ELR (cell line): ENCODE results near the gene ZEB2.
A peak's percentile ranks its signal among the peaks of the same experiment; 100 is the strongest.

Experiments used
- DNase-seq: peaks from one replicate; pipeline ENCODE4 v3.0.0-alpha.2; 2015; ENCODE audit warnings: low read depth

Gene ZEB2

GRCh38 chr2:144424559-144425240 is 95.2 kb downstream of the ZEB2 start:
- DNase-seq, result no peak

DNA sequence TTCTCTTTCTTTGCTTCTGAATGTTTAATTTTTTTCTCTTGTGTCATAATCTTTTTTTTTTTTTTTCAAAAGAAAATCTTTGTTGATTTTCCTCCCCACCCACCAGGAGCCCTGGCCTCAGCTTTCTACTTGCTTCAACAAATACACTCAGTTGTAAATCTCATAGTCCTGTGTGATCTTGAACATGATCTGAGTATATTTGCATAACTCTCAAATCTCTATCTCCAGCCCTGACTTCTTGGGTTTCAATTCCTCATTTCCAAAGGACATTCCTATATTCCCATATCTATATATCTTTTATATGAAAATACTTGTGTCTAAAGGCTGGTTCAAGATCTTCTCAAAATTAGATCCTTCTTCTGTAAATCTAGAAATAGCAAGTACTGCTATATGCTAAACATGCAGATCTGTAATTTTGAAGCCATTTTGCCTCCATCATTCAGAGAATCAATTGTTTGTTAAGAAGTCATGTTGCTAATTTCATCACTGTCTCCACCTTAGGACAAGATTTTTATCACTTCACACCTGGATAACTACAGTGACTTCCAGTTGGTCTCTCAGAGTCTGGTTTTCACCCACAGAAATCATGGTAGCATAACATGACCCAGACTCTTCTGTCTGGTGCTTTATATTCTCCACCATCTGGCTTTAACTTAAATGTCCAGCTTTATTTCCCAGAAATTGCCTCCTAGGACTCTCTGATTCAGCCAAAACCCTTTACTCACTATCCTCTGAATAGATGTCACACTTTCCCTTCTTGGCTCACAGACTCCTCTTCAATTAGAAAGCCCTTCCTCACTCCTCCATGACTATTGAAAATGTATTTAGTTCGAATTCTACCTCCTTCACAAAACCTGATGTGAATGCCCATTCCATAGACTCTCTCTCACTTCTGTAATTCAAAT is 98.1 kb downstream of the ZEB2 start:
- no peak for DNase-seq

DNA sequence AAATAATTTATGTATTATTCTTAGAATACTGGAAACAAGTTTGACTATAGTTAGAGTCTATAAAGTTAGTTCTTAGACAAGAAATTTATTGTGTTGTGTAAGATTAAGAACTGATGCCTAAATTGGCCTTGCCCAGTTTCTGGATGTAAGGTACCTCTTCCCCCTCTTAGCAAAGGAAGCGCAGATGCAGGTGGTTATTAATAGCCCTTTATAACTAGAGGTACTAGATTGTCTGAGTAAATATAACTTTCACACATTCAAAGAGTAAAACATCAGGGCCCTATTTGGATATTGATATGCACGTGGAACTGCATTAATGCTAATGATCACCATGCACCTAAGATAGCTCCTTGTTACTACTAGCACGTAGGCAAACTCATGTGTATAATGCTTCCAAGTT is 100.7 kb downstream of the ZEB2 start:
- DNase-seq, result no peak

DNA sequence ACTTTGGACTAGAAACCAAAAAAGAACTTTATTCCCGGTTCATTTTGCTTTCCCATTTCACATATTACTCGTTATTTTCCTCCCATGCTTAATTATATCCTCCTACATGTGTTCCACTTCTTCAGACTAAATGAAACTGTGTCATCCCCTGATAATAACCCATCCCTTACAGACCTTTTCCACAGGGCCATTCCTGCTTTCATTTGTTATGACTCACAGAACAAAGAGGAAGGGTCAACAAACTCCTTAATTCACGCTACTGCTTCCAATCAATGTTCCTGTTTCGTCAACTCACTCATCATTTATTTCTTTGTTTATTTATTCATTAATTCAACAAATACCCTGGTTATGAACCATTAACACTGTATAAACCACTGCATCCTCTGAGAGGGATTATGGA is 104.5 kb downstream of the ZEB2 start:
- no peak for DNase-seq

- peak; percentile 91 for DNase-seq
Observed at GRCh38 chr2:144414324-144414845, 105.5 kb downstream of the ZEB2 start.

DNA sequence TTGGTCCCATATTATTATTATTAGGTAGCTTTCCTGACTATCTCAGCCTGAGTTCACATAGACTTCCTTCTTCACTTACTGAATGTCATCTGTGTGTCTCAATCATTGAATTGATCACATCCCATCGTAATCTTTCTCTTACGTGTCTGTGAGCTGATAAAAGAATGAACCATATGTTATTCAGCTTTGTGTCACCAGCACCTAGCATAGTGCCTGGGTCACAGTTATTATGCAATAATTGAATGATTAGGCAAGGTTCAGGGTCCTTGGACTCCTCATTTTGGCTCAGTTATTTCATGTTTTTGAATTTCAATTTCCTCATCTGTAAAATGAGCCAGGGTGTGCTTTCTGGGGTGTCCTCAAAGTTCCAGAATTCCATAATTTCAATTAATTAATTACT is 107.2 kb downstream of the ZEB2 start:
- peak; percentile 14 for DNase-seq

DNA sequence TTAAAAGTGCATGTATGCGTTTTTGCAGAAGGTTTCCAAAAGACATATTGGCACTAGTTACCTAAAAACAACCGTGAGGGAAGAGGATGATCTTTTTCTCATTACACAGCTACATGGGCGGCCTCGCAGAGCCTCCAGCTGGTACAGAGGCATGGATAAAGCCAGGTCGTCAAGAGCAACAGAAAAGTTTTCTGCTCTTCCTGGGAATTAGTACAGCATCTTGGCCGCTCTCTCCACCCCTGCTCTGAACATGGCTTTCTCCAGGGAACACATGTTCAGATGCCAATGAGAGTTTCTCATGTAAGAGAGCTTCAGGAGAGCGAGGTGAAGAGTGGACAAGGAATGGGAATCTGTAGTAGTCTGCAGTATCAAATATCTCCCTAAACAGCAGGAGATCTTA is 108.4 kb downstream of the ZEB2 start:
- no peak for DNase-seq

DNA sequence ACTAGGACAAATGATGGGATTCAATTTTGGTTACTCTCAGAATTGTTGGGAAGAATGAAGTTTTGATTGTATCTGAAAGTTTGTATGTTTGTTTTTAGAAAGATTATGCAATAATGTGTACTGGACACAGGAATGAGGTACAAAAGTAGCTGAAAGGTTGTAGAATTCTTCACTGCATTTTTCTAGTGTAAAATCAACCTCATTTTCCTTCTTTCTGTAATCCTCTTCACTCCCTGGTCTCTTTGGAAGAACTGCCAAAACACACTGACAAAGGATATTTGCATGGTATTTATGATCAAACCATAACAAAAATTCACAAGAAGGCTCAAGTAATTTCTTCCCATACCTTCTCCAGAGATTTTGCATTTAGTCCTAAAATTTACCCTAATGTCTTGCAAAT is 110.7 kb downstream of the ZEB2 start:
- no peak for DNase-seq

GRCh38 chr2:144407262-144407661 is 112.7 kb downstream of the ZEB2 start:
- no peak for DNase-seq

GRCh38 chr2:144405982-144406788 is 113.7 kb downstream of the ZEB2 start:
- DNase-seq, result no peak

DNA sequence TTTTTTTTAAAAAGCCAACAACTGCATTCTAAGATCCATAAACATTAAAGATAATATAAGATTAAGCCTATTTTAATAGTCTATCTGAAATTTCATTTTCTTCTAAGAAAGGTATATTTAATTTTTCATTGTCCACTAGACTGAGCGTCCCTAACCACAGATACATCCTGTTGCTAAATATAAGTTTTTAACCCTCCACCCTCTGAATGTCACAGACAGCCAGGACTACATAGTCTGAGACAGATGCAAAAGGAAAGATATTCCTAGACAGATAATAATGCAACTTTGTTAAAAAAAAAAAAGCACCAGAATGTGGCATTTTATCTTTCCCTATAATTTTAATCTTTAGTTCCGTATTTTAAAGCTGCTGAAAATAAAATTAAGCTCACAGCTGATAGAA is 114.6 kb downstream of the ZEB2 start:
- DNase-seq, result no peak

- DNase-seq, result no peak
Observed at GRCh38 chr2:144404586-144405314, 115.2 kb downstream of the ZEB2 start.

- DNase-seq, result no peak
Observed at GRCh38 chr2:144403933-144404332, 116.0 kb downstream of the ZEB2 start.

DNA sequence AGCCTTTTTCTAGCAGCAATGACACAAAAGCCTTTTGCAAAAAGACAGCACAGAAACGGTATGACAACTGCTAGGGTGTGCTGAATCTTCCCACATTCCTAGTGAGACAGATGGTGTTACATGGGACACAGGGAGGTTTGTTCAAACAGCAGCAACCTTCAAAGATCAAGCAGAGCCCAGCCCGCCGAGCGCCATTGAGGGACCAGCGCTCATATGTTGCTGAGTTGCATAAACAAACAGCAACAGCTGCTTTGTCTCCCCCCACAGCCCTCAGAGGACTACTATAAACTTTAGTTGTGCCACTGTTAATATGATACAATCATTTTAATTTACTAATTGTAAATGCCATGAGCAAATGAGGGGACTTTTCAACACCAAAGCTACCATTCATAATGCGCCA is 117.7 kb downstream of the ZEB2 start:
- no peak for DNase-seq

DNA sequence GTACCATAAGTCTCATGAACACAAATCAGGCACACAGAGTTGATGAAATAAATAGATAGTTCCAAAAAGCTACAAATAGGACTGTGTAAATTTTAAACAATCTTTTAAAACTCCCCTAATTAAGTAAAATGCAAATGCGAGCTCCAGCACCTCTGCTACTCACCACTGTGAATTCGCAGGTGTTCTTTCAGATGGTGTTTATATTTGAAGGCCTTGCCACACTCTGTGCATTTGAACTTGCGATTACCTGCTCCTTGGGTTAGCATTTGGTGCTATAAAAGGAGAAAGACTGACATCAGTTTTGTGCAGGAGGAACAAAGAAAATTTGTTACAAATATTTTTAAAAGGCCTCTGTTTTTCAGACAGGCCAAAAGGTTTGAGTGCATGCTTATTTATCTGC is 118.9 kb downstream of the ZEB2 start:
- no peak for DNase-seq

- no peak for DNase-seq
Observed at GRCh38 chr2:144396318-144396717, 123.6 kb downstream of the ZEB2 start.

DNA sequence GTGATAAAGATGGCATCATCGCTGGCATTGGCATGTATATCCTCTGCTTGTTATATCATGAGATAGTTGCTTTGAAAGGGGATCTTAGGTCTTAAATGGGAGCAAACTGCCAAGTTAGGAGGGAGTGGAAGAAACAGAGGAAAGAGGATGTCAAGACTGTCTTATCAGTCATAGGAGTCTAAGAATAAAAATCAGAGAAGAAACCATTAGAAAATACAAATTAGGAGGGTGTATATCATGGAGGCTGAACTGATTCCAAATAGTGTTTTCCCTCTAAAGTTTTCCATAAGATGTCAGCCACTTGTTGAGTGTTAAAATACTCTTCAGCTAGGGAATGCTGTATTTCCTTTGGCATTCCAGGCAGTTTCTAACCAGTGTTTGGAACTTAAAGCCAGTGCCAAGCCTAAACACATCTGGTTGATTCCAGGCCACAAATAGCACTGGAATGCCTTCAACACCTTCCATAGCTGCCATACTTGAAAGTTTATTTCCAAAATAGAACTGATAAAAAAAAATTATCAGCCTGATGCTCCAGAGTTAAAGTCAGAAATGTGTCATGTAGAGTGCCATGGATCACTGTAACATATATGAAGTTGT is 129.4 kb downstream of the ZEB2 start:
- no peak for DNase-seq

- DNase-seq, result no peak
Observed at GRCh38 chr2:144389930-144390311, 130.0 kb downstream of the ZEB2 start.

DNA sequence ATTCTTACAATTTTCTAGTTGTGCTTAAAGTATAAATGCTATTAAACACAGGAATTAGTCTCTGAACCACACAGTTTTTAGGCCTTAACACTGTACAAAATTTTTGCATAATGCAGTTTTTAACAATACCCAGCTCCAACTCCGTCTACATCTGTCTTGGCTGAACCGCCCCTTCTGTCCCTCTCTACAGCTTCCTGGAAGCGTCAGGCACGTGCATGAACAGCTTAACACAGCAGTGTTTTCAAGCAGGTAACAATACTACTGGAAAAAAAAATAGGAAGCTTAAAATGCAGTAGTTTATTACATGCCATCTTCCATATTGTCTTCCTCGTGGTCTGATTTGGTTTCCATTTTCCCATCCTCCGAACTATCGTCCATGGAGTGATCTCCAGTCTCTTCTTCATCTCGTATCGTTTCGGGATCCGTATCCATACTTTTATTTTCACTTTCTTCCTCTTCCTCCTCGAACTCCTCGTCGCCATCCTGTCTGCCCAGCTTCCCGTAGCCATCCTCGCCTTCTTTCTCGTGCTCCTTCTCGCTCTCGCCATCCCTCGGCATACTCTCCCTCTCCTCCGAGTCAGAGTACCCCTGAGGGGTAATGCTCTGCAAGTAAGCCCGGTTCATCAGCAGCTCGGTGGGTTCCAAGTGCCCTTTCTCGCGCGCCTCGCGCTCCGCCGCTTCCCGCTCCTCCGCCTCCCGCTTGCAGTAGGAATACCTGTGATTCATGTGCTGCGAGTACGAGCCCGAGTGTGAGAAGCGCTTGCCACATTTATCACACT is 130.6 kb downstream of the ZEB2 start:
- DNase-seq, result no peak

DNA sequence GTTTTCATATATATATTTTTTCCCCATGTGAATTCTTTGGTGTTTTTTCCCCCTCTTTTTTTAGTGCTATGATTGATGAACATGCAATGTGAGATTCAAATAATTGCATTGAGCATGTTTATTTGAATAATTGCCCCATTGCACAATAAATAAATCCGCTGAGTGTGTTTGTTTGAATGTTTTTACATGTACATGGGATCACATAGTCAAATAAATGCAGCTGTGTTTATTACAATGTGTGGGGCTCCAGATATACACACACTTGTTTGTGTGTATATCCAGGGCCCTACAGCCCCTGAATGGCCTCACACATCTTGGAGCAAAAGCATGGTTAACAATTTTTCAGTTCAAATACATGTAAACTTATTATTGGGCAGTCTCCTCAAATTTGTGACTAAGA is 134.5 kb downstream of the ZEB2 start:
- DNase-seq, result no peak
